SU-DHL-6 (cell line): ENCODE data around the gene PCSK2.

Source experiments
- CTCF ChIP-seq: fragments of 200-600 bp; sonication (generic); IDR thresholded peaks from one replicate; pipeline ENCODE4 v1.5.1; 2017; ENCODE audit warnings: antibody characterized with exemption, mild to moderate bottlenecking, low read length, moderate library complexity; ENCODE audit not compliant: insufficient read depth, poor library complexity, severe bottlenecking
- EZH2phosphoT487 ChIP-seq: fragments of 200-600 bp; sonication (generic), shearing (Covaris generic); conservative IDR thresholded peaks from 2 replicates; pipeline ENCODE4 v1.6.1; 2018; ENCODE audit warnings: mild to moderate bottlenecking, antibody characterized with exemption, low read length, moderate library complexity, mixed read lengths

- TF ChIP-seq CTCF (no peak), EZH2phosphoT487 (no peak)
These were observed 142.7 kb downstream of the PCSK2 start for GRCh38 chr20:17369506-17369905.
